MCF 10A (cell line): ENCODE measurements around the gene C6orf15. TPM values are rescaled to one million over a fixed set of nuclear protein-coding genes. Genes with fewer than 3 reads are reported as not detected.
"Not testable (repeated sequence)": the region's sequence is repeated elsewhere in the genome, so short reads cannot be mapped to it uniquely, and the experiment has no call there.

Experiments used
- BruUV-seq: library from RNA; stranded (reverse); fragments of 400-500 nt; replicated peaks from 2 replicates; lab custom pipeline; 2021; lab: Mats Ljungman, UMichigan
- CTCF ChIA-PET: fragments of 300-600 bp; sonication (Branson Sonifier 250); formaldehyde crosslinking; extraction: SDS; loops from one replicate; lab custom pipeline; 2021; ENCODE audit warnings: antibody characterized with exemption, inconsistent platforms; lab: Yijun Ruan, JAX
- POLR2A ChIA-PET: fragments of 300-600, 350-650 bp; sonication (Branson Sonifier 250); formaldehyde crosslinking; extraction: SDS; loops from one replicate; lab custom pipeline; 2020; ENCODE audit warnings: antibody characterized with exemption, inconsistent platforms; lab: Yijun Ruan, JAX
- DNase-seq: peaks from one replicate; pipeline ENCODE4 v3.0.0-alpha.2; 2018; ENCODE audit not compliant: unreplicated experiment
- H3K27ac Mint-ChIP-seq: one replicate; pipeline ENCODE4 v1.8.0; 2022; ENCODE audit warnings: mild to moderate bottlenecking, low read depth, mixed read lengths; ENCODE audit not compliant: unreplicated experiment
- H3K27me3 Mint-ChIP-seq: one replicate; pipeline ENCODE4 v1.8.0; 2022; ENCODE audit warnings: mixed read lengths; ENCODE audit not compliant: insufficient read depth, unreplicated experiment
- H3K36me3 Mint-ChIP-seq: one replicate; pipeline ENCODE4 v1.8.0; 2022; ENCODE audit warnings: mild to moderate bottlenecking, moderate library complexity, mixed read lengths; ENCODE audit not compliant: insufficient read depth, unreplicated experiment
- H3K4me1 Mint-ChIP-seq: one replicate; pipeline ENCODE4 v1.8.0; 2022; ENCODE audit warnings: mixed read lengths; ENCODE audit not compliant: insufficient read depth, unreplicated experiment
- H3K4me3 Mint-ChIP-seq: one replicate; pipeline ENCODE4 v1.8.0; 2022; ENCODE audit warnings: mild to moderate bottlenecking, moderate library complexity, mixed read lengths; ENCODE audit not compliant: unreplicated experiment
- H3K9me3 Mint-ChIP-seq: one replicate; pipeline ENCODE4 v1.8.0; 2022; ENCODE audit warnings: mixed read lengths; ENCODE audit not compliant: unreplicated experiment
- intact Hi-C: fragments of 100-400 bp; cut with micrococcal nuclease; formaldehyde crosslinking; loops from 2 replicates; pipeline ENCODE4 v1.14.1; 2022
- total RNA-seq: library from RNA; stranded (reverse); gene quantifications from 2 replicates; pipeline ENCODE4 v1.2.3, GENCODE V29; 2022
- TF ChIP-seq, protein P1 (sequence below): fragments of 200-600 bp; IDR thresholded peaks from one replicate; pipeline ENCODE4 v1.8.0; 2022; ENCODE audit warnings: antibody characterized with exemption, mild to moderate bottlenecking; ENCODE audit not compliant: unreplicated experiment

Gene C6orf15
- total RNA-seq, 1 experiment from 2014 or later: not detected

GRCh38 chr6:31074401-31074800 is 38.0 kb downstream of the C6orf15 start:
- intact Hi-C loops: loop anchor here (5.0 kb wide), 1 partner anchor 332 kb away; the partner anchor contains the start of genes FLOT1 and IER3

DNA sequence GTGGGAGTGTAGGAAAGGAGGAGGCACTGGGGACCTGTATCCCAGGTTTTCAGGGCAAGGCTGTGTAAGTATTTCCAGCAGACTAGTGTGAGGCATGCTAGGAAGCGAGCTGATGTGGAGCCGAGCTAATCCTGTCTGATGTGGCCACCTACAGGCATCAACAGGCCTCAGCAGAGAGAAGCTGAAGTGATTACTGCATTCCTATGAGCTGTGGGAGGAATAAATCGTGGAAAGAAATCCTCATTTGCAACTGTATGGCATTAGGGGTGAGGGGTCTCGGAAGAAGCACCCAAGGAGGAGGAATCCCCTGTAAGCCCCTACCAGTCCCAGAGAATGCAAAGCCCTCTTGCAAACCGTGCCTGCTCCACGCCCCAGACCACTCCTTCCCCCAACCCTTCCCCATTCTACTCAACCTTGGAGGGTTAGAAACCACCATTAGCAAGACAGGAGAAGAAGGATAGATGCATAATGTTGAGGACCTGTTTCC is 41.6 kb downstream of the C6orf15 start:
- DNase-seq: peak; percentile 76
- CTCF ChIA-PET: interaction anchor here (0.6 to 21.4 kb wide), 38 partner anchors 8 to 792 kb away, joined by 3 to 749 read pairs (median 5); partner anchors contain the start of genes DDR1, MUCL3, NEU1 and PSORS1C1
- Mint-ChIP-seq H3K36me3 (no peaks in the 10 kb centered on the region), H3K27ac (no peak overlapping the region), H3K4me3 (no peak overlapping the region), H3K9me3 (no peaks in the 10 kb centered on the region), H3K27me3 (no peaks in the 10 kb centered on the region), H3K4me1 (peaks cover 5% of the 10 kb centered on the region)
- POLR2A ChIA-PET: interaction anchor here (0.6 to 4.3 kb wide), 20 partner anchors 9 to 351 kb away, joined by 3 to 81 read pairs (median 4); partner anchors contain the start of genes DDR1, GTF2H4, PSORS1C1 and TUBB
- intact Hi-C loops: loop anchor here (1.0 to 5.0 kb wide), 6 partner anchors 45 to 391 kb away; partner anchors contain the start of genes FLOT1 and IER3
- no TSS peak for BruUV-seq
- TF ChIP-seq, protein P1, sequence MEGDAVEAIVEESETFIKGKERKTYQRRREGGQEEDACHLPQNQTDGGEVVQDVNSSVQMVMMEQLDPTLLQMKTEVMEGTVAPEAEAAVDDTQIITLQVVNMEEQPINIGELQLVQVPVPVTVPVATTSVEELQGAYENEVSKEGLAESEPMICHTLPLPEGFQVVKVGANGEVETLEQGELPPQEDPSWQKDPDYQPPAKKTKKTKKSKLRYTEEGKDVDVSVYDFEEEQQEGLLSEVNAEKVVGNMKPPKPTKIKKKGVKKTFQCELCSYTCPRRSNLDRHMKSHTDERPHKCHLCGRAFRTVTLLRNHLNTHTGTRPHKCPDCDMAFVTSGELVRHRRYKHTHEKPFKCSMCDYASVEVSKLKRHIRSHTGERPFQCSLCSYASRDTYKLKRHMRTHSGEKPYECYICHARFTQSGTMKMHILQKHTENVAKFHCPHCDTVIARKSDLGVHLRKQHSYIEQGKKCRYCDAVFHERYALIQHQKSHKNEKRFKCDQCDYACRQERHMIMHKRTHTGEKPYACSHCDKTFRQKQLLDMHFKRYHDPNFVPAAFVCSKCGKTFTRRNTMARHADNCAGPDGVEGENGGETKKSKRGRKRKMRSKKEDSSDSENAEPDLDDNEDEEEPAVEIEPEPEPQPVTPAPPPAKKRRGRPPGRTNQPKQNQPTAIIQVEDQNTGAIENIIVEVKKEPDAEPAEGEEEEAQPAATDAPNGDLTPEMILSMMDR: peak; percentile 63

More at GRCh38 chr6:31074401-31074800, 38.0 kb downstream of the C6orf15 start:
- Mint-ChIP-seq H3K27ac (no peak overlapping the region), H3K9me3 (no peaks in the 10 kb centered on the region), H3K36me3 (no peaks in the 10 kb centered on the region), H3K4me1 (peaks cover 5% of the 10 kb centered on the region), H3K27me3 (no peaks in the 10 kb centered on the region), H3K4me3 (no peak overlapping the region)
- TF ChIP-seq, protein P1: no peak
- ChIA-PET POLR2A (interaction anchor here (2.7 kb wide), 1 partner anchor 189 kb away, joined by 11 read pairs; the partner anchor contains the start of gene DDR1), CTCF (interaction anchor here (0.5 to 21.4 kb wide), 6 partner anchors 9 to 255 kb away, joined by 3 to 749 read pairs (median 3); partner anchors contain the start of genes SFTA2 and VARS2)
- DNase-seq: no peak
- BruUV-seq: no TSS peak

- BruUV-seq: no TSS peak
Measured at GRCh38 chr6:31068669-31069340, 43.6 kb downstream of the C6orf15 start.

GRCh38 chr6:31067891-31068668 is 44.3 kb downstream of the C6orf15 start:
- CTCF ChIA-PET: interaction anchor here (0.6 to 21.4 kb wide), 21 partner anchors 8 to 379 kb away, joined by 3 to 749 read pairs (median 5); partner anchors contain the start of genes MUCL3, SFTA2 and VARS2
- not testable (repeated sequence) for BruUV-seq, H3K36me3 Mint-ChIP-seq

More at GRCh38 chr6:31068669-31069340, 43.6 kb downstream of the C6orf15 start:
- CTCF ChIA-PET: interaction anchor here (0.6 to 21.4 kb wide), 33 partner anchors 8 to 379 kb away, joined by 3 to 749 read pairs (median 5); partner anchors contain the start of genes MUCL3, SFTA2 and VARS2
- H3K9me3 Mint-ChIP-seq: no peaks in the 10 kb centered on the region
- peak; percentile 82 for DNase-seq
- H3K4me1 Mint-ChIP-seq: peaks cover 5% of the 10 kb centered on the region
- intact Hi-C loops: no loop called here
- POLR2A ChIA-PET: interaction anchor here (0.7 to 4.3 kb wide), 15 partner anchors 9 to 185 kb away, joined by 3 to 81 read pairs (median 3); partner anchors contain the start of genes DDR1 and VARS2
- no peaks in the 10 kb centered on the region for H3K36me3 Mint-ChIP-seq
- no peak overlapping the region for H3K4me3 Mint-ChIP-seq
- H3K27ac Mint-ChIP-seq: no peak overlapping the region
- H3K27me3 Mint-ChIP-seq: no peaks in the 10 kb centered on the region
- TF ChIP-seq, protein P1: peak; percentile 81

GRCh38 chr6:31067028-31067427 is 45.3 kb downstream of the C6orf15 start:
- BruUV-seq, H3K4me1 Mint-ChIP-seq, H3K4me3 Mint-ChIP-seq, H3K27me3 Mint-ChIP-seq, H3K36me3 Mint-ChIP-seq, DNase-seq, H3K9me3 Mint-ChIP-seq, H3K27ac Mint-ChIP-seq, intact Hi-C loops: not testable (repeated sequence)
- POLR2A ChIA-PET: interaction anchor here (4.3 kb wide), 1 partner anchor 152 kb away, joined by 81 read pairs; the partner anchor contains the start of gene VARS2
- CTCF ChIA-PET: interaction anchor here (1.3 to 21.4 kb wide), 2 partner anchors 145 to 151 kb away, joined by 6 to 749 read pairs; partner anchors contain the start of genes SFTA2 and VARS2

More at GRCh38 chr6:31067891-31068668, 44.3 kb downstream of the C6orf15 start:
- H3K4me3 Mint-ChIP-seq: peak overlapping the region; percentile 59
- intact Hi-C loops, H3K9me3 Mint-ChIP-seq, H3K27ac Mint-ChIP-seq, H3K27me3 Mint-ChIP-seq, DNase-seq, H3K4me1 Mint-ChIP-seq: not testable (repeated sequence)
- POLR2A ChIA-PET: interaction anchor here (0.6 to 4.3 kb wide), 13 partner anchors 9 to 185 kb away, joined by 3 to 81 read pairs (median 3); partner anchors contain the start of genes DDR1 and VARS2
